ENCODE results near the gene KIF5B.

KIF5B gene

GRCh38 chr10:32095116-32095733 is 39.0 kb upstream of the KIF5B start:
- Histone ChIP-seq H3K36me3 (replicated peaks) (no peaks in the 10 kb centered on the region), H3K4me3 (ENCODE audit: low read depth, low read length) (no peak overlapping the region), H3K27ac (no peak overlapping the region), H3K27me3 (replicated peaks) (no peaks in the 10 kb centered on the region)
- in situ Hi-C loops (cut with HindIII; ENCODE audit: low pct_ligation_motif_present, low sequenced_read_pairs) = no loop called here
- DNase-seq = no peak
- TF ChIP-seq, protein P1, sequence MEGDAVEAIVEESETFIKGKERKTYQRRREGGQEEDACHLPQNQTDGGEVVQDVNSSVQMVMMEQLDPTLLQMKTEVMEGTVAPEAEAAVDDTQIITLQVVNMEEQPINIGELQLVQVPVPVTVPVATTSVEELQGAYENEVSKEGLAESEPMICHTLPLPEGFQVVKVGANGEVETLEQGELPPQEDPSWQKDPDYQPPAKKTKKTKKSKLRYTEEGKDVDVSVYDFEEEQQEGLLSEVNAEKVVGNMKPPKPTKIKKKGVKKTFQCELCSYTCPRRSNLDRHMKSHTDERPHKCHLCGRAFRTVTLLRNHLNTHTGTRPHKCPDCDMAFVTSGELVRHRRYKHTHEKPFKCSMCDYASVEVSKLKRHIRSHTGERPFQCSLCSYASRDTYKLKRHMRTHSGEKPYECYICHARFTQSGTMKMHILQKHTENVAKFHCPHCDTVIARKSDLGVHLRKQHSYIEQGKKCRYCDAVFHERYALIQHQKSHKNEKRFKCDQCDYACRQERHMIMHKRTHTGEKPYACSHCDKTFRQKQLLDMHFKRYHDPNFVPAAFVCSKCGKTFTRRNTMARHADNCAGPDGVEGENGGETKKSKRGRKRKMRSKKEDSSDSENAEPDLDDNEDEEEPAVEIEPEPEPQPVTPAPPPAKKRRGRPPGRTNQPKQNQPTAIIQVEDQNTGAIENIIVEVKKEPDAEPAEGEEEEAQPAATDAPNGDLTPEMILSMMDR (IDR thresholded peaks at IDR 0.05; ENCODE audit: low read depth, low read length, missing control alignments) = no peak

DNA sequence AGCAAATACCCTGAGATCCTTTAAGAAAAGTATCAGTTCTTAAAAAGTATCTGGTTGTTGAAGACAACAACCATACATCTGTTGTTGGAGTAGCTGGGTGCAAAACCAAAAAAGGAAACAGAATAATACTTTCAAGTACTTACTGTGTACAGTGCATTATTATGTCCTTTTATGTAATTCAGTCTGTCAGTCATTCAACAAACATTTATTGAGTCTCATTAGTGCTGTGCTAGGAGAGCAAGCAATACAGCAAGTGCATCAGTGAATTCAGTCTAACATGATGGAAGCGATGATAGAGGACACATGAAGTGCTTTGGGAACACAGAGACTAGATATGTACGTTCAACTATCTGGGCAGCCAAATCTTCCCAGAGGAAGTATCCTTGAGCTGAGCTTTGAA is 37.4 kb upstream of the KIF5B start:
- TF ChIP-seq, protein P1 (IDR thresholded peaks at IDR 0.05; ENCODE audit: low read depth, low read length, missing control alignments) = no peak
- Histone ChIP-seq H3K27me3 (replicated peaks) (no peaks in the 10 kb centered on the region), H3K27ac (no peak overlapping the region), H3K4me3 (ENCODE audit: low read depth, low read length) (no peak overlapping the region), H3K36me3 (replicated peaks) (no peaks in the 10 kb centered on the region)
- in situ Hi-C loops (cut with HindIII; ENCODE audit: low pct_ligation_motif_present, low sequenced_read_pairs) = no loop called here
- no peak for DNase-seq

DNA sequence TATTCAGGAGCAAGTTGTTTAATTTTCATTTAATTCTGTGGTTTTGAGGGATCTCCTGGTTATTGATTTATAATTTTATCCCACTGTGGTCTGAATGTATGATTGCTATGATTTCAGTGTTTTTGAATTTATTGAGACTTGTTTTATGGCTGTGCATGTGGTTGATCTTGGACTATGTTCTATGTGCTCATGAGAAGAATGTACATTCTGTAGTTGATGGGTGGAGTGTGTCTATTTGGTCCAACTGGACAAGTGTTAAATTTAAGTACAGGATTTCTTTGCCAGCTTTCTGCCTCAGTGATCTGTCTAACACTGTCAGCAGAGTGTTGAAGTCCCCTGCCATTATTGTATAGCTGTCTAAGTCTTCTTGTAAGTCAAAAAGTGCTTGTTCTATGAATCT is 34.8 kb upstream of the KIF5B start:
- no peak overlapping the region for H3K4me3 ChIP-seq (ENCODE audit: low read depth, low read length)
- DNase-seq = no peak
- in situ Hi-C loops (cut with HindIII; ENCODE audit: low pct_ligation_motif_present, low sequenced_read_pairs) = no loop called here
- H3K27ac ChIP-seq = no peak overlapping the region
- no peaks in the 10 kb centered on the region for H3K36me3 ChIP-seq (replicated peaks)
- TF ChIP-seq, protein P1 (IDR thresholded peaks at IDR 0.05; ENCODE audit: low read depth, low read length, missing control alignments) = no peak
- H3K27me3 ChIP-seq (replicated peaks) = no peaks in the 10 kb centered on the region

DNA sequence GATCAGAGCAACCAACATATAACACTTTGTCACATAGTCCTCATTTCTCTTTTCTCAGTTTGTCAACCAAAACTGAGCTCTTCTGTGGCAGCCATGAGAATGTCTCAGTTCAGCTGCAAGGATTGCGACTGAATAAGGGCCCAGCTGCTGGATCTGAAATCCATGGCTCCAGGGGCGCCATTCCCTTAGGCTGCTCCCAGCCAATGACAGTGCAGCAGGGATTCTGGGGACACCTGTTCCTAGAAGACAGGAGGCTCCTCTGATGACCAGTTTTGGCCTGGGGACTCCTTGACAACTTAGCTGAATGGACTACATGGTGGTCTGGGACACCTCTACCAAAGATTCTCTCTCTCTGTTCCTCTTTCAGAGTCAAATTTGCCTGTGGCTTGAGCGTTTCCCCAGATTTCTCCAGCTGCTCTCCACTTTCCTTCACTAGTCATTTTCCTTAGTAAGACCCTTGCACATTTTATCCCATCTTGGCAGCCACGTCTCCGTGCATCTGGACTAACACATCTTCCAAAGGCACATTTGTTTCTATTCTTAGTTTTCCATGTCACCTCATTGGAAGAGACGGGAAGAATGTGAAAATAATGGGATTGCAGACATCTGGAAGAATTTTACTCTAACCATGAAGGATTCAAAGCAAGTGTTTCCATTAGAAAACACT is 28.1 kb upstream of the KIF5B start:
- TF ChIP-seq, protein P1 (IDR thresholded peaks at IDR 0.05; ENCODE audit: low read depth, low read length, missing control alignments) = no peak
- Histone ChIP-seq H3K4me3 (ENCODE audit: low read depth, low read length) (no peak overlapping the region), H3K27ac (no peak overlapping the region), H3K27me3 (replicated peaks) (no peaks in the 10 kb centered on the region), H3K36me3 (replicated peaks) (no peaks in the 10 kb centered on the region)
- DNase-seq = no peak
- in situ Hi-C loops (cut with HindIII; ENCODE audit: low pct_ligation_motif_present, low sequenced_read_pairs) = no loop called here

GRCh38 chr10:32077896-32078485 is 21.8 kb upstream of the KIF5B start:
- peak; percentile 80 for DNase-seq
- H3K27ac ChIP-seq = no peak overlapping the region
- no peaks in the 10 kb centered on the region for H3K36me3 ChIP-seq (replicated peaks)
- in situ Hi-C loops (cut with HindIII; ENCODE audit: low pct_ligation_motif_present, low sequenced_read_pairs) = no loop called here
- no peak overlapping the region for H3K4me3 ChIP-seq (ENCODE audit: low read depth, low read length)
- TF ChIP-seq, protein P1 (IDR thresholded peaks at IDR 0.05; ENCODE audit: low read depth, low read length, missing control alignments) = no peak
- no peaks in the 10 kb centered on the region for H3K27me3 ChIP-seq (replicated peaks)

Data from brain microvascular endothelial cell (primary cell).